GM12801 (cell line): ENCODE results near the gene PTPRG.

Experiments used
- TF ChIP-seq, protein P1 (sequence below): IDR thresholded peaks from one replicate; pipeline ENCODE4 v1.5.1; 2011; ENCODE audit warnings: control low read depth; ENCODE audit not compliant: insufficient read length; ENCODE audit errors: extremely low read depth

The PTPRG gene

DNA sequence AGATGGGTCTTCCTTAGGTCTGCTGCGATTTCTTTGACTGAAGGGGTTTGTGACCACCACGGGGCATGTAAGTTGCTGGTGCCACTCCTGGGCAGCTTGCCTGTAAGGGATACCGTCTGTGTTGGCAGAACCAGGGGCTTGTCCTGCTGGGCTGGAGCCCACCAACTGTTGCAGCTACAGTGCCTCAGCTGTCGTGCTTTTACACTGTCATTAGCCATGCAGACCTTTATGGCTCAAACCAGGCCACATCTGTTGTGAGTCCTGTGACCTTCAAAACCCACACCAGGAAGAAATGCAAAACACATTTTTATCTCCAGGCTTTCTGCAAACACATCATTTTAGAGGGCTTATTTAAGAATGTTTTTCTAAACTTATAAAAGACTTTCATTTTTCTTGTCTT lies 168.7 kb downstream of the PTPRG start:
- TF ChIP-seq, protein P1, sequence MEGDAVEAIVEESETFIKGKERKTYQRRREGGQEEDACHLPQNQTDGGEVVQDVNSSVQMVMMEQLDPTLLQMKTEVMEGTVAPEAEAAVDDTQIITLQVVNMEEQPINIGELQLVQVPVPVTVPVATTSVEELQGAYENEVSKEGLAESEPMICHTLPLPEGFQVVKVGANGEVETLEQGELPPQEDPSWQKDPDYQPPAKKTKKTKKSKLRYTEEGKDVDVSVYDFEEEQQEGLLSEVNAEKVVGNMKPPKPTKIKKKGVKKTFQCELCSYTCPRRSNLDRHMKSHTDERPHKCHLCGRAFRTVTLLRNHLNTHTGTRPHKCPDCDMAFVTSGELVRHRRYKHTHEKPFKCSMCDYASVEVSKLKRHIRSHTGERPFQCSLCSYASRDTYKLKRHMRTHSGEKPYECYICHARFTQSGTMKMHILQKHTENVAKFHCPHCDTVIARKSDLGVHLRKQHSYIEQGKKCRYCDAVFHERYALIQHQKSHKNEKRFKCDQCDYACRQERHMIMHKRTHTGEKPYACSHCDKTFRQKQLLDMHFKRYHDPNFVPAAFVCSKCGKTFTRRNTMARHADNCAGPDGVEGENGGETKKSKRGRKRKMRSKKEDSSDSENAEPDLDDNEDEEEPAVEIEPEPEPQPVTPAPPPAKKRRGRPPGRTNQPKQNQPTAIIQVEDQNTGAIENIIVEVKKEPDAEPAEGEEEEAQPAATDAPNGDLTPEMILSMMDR: no peak

DNA sequence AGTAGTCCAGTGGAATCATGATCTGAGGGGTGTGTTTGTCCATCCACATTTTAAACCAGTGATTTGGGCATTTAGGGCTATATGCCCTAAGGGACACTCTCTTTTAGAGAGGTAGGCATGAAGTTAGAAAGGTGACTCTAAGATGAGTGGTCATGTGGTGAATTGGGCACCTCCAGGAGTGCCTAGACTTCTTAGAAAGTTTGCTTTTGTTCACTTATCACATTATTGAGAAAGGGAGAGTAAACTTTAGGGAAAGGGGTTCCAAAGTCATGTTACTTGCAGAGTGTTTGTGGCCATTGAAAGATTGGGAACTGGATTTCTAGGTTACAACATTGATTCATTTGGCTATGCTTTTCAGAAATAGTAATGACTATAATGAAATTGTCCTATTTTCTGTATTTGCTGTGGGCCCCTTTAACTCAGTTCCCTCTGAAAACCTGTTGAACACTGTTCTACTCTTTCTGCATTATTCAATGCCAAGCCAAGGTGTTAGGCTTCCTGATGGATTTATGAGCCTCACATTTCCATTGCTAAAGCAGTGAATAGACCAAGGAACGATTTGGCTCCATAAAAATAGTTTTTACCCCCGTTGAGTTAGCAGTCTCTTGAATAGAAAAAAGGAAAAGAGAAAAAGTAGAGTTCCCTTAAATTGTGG lies 169.3 kb downstream of the PTPRG start:
- TF ChIP-seq, protein P1: no peak

DNA sequence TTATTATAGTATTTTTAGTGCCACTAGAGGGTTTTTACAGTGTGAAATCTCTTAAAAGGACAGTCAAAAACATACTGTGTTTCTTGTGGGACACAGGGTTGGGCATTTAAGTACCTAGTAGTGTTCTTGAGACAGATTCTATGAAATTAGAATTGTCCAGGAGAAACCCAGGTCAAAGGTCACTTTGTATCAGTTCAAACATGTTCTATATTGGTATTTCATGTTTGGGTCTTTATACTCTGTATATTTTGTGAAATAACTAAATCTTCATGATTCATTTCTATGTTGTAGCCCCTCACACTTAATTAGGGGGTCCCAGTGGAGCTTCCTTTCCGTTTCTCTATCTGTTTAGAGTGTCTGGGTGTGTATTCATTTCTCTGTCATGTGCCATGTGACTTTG lies 171.6 kb downstream of the PTPRG start:
- TF ChIP-seq, protein P1: no peak

DNA sequence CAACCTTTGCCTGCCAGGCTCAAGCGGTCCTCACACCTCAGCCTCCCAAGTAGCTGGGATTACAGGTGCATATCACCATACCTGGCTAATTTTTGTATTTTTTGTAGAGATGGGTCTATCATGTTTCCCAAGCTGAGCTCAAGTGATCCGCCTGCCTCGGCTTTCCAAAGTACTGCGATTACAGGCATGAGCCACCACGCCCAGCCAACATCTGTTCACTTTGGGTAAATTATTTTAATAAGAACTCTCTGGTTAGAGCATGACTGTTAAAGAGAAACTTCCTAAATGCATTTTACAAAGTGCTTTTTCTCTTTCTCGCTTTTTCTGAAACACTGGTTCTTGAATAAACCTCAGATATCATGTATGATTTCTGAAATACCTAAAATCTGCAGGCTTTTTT lies 172.5 kb downstream of the PTPRG start:
- TF ChIP-seq, protein P1: no peak

DNA sequence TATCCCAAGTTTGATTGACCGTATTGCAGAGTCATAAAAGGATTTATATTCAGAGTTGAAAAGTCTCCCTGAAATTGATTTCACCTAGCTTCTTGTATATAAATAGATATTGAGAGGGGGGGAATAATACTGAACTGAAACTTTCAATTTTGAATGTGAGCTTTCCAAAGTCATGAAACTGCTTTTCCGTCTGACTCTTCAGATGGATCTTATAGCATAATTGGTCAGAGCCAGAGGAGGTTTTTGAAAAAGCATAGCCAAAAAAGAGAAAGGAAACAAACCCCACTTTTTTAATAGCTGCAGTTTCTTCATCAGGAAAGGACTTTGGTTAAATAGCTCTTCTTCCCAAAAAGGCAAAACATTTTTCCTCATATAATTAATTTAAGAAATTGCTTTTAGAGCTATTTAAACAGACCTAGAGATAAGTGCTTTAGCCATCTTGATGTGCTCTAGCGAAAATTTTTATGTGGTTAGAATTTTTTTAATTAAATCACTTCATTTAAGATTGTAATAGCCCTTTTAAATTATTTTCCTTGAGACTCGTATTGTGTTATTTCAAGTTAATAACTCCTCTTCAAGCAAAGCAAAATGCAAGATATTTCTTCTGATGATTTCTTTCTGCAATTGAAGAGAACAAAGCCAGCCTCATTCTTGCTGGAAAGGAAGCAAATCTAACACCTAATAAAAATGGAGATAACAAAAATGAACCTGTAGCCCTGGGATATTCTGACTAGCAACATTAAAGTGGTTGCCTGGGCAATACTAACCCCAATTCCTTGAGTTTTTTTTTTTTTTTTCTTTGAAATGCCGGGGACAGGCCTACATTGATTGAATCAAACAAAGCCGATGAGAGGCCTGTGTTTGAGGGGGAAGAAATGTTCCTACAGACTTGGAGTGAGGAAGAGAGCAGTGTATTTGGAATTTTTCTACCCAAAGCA lies 173.6 kb downstream of the PTPRG start:
- TF ChIP-seq, protein P1: no peak

DNA sequence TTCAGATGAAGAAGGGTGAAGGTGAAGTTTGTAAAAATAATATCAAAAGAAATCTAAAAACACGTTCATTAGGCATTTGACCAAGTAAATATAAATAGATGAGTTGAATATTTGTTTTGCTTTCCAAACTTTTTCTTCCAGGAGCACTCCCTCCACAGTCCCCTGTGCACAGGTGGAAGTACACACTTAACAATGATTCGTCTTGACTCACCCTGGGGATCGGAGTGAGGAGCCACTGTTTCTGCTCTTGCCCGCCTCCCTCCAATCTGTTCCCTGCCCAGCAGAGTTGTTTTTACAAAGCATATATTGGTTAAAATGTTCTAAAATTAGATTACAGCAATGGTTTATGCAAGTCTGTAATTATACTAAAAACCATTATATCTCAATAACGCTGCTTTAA lies 175.1 kb downstream of the PTPRG start:
- TF ChIP-seq, protein P1: no peak

DNA sequence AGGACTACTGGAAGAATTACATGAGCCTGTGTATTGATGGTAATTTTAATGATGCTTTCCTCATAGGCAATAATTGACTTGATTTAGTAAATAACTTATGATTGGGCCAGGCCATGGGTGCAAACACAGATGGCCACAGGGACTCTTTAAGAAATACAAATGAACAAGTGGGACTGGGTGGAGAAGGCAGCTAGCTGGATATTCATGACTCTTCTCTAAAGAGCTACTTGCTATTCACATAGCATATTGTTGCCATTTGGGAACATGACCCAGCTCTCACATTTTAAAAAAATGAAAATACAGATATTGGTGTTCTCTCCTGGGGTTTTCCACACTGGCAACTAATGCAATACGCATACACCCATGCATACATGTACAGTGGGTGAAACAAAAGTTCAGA lies 178.3 kb downstream of the PTPRG start:
- TF ChIP-seq, protein P1: no peak
